ENCODE measurements around the gene EEFSEC. TPM values are rescaled to one million over a fixed set of nuclear protein-coding genes. Genes with fewer than 3 reads are reported as not detected.
A peak's percentile ranks its signal among the peaks of the same experiment; 100 is the strongest.

EEFSEC gene
- total and polyA plus RNA-seq, 2 of the 4 experiments (the other 2 are of a cell fraction), result 4.5 to 9.3 TPM

DNA sequence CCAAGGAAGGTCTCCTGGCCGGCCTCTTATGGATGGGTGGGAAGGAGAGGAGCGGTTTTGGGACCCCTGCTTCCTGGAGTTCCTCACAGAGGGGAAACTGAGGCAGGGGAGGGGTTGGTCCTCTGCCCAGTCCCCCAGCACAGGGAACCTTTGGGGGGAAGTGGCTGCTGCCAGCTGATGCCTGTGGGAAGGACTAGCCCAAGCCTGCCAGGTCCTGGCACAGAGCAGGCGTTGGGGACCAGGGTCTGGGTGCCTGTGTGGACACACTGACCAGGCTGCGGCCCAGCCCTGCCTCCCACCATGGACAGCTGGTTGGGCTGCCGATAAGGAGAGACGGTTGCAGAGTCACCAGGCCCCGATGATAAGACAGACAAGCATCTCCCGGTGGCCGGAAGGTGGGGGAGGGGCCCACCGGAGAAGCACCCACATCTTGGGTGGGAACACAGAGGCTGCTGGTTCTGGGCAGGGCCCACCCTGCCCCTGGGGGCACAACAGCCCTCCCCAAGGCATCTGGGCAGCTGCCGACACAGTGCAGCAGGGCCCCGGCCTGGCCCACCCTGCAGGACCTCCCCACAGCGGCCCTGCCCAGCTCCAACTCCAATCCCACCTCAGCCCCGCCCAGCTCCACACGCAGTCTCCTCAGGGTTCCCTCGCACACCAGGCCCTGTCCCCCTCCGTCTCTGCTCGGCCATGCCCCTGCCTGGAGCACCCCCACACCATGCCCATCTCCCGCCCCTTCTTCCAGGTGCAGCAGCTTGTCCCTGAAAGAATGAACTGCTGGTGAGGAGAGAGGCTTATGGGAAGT lies 262.7 kb downstream of the EEFSEC start (continued):
- TF ChIP-seq CHD1 (IDR thresholded peaks at IDR 0.05; ENCODE audit: low read depth, low read length), result no peak

DNA sequence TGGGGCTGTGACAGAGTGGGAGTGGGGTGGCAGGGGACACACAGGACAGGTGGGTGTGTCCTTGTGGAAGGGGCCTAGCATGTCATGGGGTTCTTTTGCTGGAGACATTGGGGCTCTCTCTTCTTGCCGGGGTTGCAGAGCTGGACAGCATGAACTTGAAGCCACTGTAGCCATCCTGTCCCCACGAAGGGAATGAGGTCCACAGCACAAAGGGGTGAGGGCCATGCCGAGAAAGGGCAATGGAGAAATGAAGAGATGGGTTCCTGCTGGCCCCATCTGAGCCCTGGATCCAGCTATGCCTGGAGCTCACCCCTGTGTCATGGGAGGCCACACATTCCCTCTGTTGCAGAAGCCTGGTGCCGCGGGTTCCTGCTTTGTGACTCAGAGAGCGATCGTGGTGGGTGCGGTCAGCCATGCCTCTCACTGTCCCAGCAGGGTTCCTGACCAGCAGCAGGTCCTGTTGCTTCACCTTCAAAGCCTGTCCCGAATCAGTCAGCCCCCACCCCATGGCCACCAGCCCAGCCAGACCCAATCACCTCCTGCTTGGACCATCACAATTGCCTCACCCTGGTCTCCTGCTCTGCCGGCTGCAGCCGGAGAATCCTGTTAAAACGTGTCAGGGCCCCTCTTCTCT lies 263.4 kb downstream of the EEFSEC start:
- Histone ChIP-seq H2BK120ac (ENCODE audit: low read depth, low read length) (no peak overlapping the region), H3K9me1 (ENCODE audit: insufficient read depth, low read length) (peaks cover 5% of the 10 kb centered on the region; the same call in 1 of the 2 replicates), H3K27ac (ENCODE audit: insufficient read depth, low read length) (no peak overlapping the region), H2BK5ac (ENCODE audit: low read depth, low read length, poor library complexity, severe bottlenecking) (no peak overlapping the region), H3K9ac (ENCODE audit: low read depth, low read length) (no peak overlapping the region), H3K27me3 (ENCODE audit: control insufficient read depth, insufficient read depth, low read length) (no peaks in the 10 kb centered on the region), H2AK5ac (ENCODE audit: low read depth, low read length) (peak overlapping the region; percentile 52), H4K8ac (ENCODE audit: low read depth in 2 of 2, low read length in 2 of 2) (no peak overlapping the region), H2BK20ac (ENCODE audit: low read depth, low read length) (no peak overlapping the region), H3K9me3 (ENCODE audit: control insufficient read depth, insufficient read depth, low read length) (peaks cover 7% of the 10 kb centered on the region), H3K4me3 (ENCODE audit: insufficient read depth, low read depth, low read length) (no peak overlapping the region), H3K18ac (ENCODE audit: low read depth, low read length) (no peak overlapping the region), H3K4me2 (ENCODE audit: low read depth, low read length) (no peak overlapping the region), H2AFZ (replicated peaks; ENCODE audit: low read length, poor library complexity) (peak overlapping the region; percentile 65), H3K23ac (ENCODE audit: low read depth, low read length) (no peak overlapping the region), H4K5ac (ENCODE audit: low read depth, low read length) (no peak overlapping the region), H4K91ac (ENCODE audit: insufficient read depth, low read depth, low read length) (no peak overlapping the region; the same call in 1 of the 2 replicates), H3K36me3 (ENCODE audit: control insufficient read depth, insufficient read depth, low read length) (no peaks in the 10 kb centered on the region), H2AK9ac (replicated peaks; ENCODE audit: low read depth, low read length, poor library complexity) (no peak overlapping the region), H3K79me1 (ENCODE audit: low read depth in 1 of 2, low read length in 2 of 2) (no peaks in the 10 kb centered on the region), H2BK15ac (ENCODE audit: low read depth, low read length) (no peak overlapping the region), H4K20me1 (ENCODE audit: insufficient read depth, low read length) (no peaks in the 10 kb centered on the region), H3K56ac (ENCODE audit: extremely low read depth, insufficient read depth, low read length) (no peak overlapping the region), H3K4me1 (ENCODE audit: control insufficient read depth, insufficient read depth, low read length) (0 out of 2 replicates have a peak, but pooled peaks cover 3% of the 10 kb centered on the region), H3K14ac (replicated peaks; ENCODE audit: low read depth, low read length) (no peak overlapping the region), H3K4ac (ENCODE audit: low read depth, low read length) (0 out of 2 replicates have a peak overlapping the region, but pooled peaks have one; percentile 19)
- ATAC-seq (ENCODE audit: low read depth), result peak; percentile 90
- ChIA-PET CTCF (no interaction called here), POLR2A (ENCODE audit: unreplicated experiment) (no interaction called here)
- BruUV-seq (replicated peaks), result no TSS peak
- intact Hi-C loops (cut with micrococcal nuclease) (no loop called here), in situ Hi-C loops (cut with MboI; ENCODE audit: low sequenced_read_pairs) (no loop called here), dilution Hi-C loops (cut with HindIII; ENCODE audit: low sequenced_read_pairs, unreplicated experiment) (no loop called here)
- DNase-seq, result peak; percentile 71
- TF ChIP-seq MXI1 (IDR thresholded peaks at IDR 0.05; ENCODE audit: borderline replicate concordance, low read depth, low read length) (0 out of 2 replicates have a peak, but pooled peaks have one; percentile 50), CHD1 (IDR thresholded peaks at IDR 0.05; ENCODE audit: low read depth, low read length) (no peak), SMC3 (IDR thresholded peaks at IDR 0.05; ENCODE audit: low read depth, low read length) (0 out of 2 replicates have a peak, but pooled peaks have one; percentile 12), CEBPB (IDR thresholded peaks at IDR 0.05; ENCODE audit: low read depth, low read length) (peak; percentile 76)
- WGBS, 2 experiments (ENCODE audit: extremely low coverage in 2 of 2, insufficient read length in 1 of 2), result 57% methylated on average over 10 of the region's 12 CpGs; no CpG with 5 or more reads in 1 of the 2 experiments
